Measurements from ENCODE around the gene BAD. TPM values are rescaled to one million over a fixed set of nuclear protein-coding genes. Genes with fewer than 3 reads are reported as not detected.

Gene BAD
- total and polyA plus RNA-seq, 12 donors: 9.5 to 219 (median 101) TPM

DNA sequence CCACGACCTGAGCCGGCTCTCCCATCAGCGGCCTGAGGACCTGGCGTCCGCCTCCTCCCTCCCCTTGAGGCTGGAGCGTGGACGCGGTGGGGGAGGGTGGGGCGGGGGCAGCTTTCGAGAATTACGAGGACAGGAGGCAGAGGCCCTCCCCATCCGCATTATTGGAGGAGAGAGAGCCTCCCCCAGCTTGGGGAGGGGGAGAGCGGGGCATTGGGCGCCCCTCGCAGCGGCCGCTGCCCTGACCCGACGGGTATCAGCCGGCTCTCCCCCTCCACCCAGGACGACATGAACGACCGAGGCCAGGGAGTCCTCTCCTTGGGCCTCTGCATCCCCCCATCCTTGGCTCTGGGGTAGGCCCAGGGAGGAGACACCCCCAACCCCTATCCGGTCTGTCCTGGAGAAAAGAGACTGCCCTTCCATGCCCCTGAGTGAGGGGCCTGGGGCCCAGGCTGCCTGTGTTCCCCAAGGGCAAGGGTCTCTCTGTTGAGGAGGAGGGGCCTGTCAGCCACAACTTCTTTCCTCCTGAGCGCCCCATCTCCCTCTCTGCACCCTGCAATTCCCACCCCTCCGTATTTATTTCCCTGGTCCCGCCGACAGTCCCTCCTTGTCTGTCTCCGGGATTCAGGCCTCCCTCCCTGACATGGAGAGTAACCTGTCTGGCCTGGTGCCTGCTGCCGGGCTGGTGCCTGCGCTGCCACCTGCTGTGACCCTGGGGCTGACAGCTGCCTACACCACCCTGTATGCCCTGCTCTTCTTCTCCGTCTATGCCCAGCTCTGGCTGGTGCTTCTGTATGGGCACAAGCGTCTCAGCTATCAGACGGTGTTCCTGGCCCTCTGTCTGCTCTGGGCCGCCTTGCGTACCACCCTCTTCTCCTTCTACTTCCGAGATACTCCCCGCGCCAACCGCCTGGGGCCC is 1.7 kb upstream of the BAD start:
- peak in 4 of 7 donors; percentile 36 to 62 (median 46) for DNase-seq
- Histone ChIP-seq H3K4me1 (replicated peaks in 1 of 2) (peaks cover 15 to 19% of the 10 kb centered on the region in 2 donors), H3K36me3 (replicated peaks in 1 of 2) (peaks cover 0 to 3% of the 10 kb centered on the region in 2 donors), H3K9me3 (replicated peaks in 1 of 3) (no peaks in the 10 kb centered on the region), H3K27ac (peak overlapping the region in 3 of 5 donors; percentile 77 to 94 (median 93)), H3K4me3 (peak overlapping the region in 2 of 4 donors; percentile 86 to 93), H3K27me3 (peaks cover 7% of the 10 kb centered on the region)
- intact Hi-C loops (cut with DNase I): no loop called here
- 24 to 53% (median 34%) methylated on average over 15 to 37 of the region's 40 CpGs for WGBS, 4 donors
- TF ChIP-seq POLR2A (IDR thresholded peaks at IDR 0.05): no peak
- TF ChIP-seq, protein P1, sequence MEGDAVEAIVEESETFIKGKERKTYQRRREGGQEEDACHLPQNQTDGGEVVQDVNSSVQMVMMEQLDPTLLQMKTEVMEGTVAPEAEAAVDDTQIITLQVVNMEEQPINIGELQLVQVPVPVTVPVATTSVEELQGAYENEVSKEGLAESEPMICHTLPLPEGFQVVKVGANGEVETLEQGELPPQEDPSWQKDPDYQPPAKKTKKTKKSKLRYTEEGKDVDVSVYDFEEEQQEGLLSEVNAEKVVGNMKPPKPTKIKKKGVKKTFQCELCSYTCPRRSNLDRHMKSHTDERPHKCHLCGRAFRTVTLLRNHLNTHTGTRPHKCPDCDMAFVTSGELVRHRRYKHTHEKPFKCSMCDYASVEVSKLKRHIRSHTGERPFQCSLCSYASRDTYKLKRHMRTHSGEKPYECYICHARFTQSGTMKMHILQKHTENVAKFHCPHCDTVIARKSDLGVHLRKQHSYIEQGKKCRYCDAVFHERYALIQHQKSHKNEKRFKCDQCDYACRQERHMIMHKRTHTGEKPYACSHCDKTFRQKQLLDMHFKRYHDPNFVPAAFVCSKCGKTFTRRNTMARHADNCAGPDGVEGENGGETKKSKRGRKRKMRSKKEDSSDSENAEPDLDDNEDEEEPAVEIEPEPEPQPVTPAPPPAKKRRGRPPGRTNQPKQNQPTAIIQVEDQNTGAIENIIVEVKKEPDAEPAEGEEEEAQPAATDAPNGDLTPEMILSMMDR (IDR thresholded peaks at IDR 0.05): no peak

DNA sequence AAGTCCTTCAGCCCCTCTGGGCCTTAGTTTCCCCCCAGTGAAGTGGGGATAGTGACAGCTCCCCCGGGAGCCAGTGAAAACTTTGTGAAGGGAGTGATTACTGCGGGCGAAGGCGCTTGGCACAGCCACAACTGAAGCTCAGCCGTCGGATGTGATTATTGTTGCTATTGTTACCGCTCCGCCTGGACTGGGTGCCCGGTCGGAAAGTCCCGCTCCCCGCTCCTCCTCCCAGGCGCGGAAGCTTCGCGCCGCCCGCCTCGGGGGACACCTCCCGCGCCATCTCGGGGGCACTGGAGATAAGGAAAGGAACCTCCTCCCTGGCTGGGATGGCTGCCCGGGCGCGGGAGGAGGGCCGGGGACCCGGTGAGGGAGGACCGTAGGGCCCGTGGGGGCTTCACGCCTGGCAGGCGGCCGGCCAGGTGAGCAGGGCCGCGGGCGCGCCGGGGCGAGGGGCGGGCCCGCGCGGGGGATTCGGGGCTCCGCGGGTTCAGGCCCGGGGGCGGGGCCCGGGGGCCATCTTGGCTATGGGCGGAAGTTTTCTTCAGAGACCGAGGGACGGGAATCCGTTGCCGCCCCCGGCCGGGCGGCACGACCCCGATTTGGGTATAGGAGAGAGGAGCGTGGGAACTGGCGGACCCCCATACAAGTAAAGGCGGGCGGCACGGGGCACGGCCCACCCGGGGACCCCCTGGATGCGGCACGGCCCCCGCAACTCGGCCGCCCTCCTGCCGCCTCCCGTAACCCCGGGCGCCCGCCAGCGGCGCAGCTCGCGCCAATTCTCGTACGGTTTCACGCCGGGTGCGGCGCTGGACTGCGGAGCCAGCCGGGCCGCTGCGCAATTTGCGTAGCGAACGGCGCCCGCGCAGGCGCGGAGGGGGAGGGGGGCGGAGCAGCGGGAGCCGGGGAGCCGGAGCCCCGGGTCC is 758 bp upstream of the BAD start, which contains the start of gene GPR137:
Gene GPR137, plus strand, starts transcription at position 887 of the 923 bp plus-strand sequence. CDS start 677 bp downstream, outside the sequence.
- Histone ChIP-seq H3K27me3 (no peaks in the 10 kb centered on the region), H3K4me3 (peak within 1 kb of the TSS; percentile 17 to 93 (median 75)), H3K4me1 (replicated peaks in 1 of 2) (peaks cover 15 to 19% of the 10 kb centered on the region in 2 donors), H3K9me3 (replicated peaks in 1 of 3) (no peaks in the 10 kb centered on the region), H3K27ac (peak within 1 kb of the TSS; percentile 77 to 94 (median 87)), H3K36me3 (replicated peaks in 1 of 2) (peaks cover 0 to 3% of the 10 kb centered on the region in 2 donors)
- peak; percentile 78 to 88 (median 84) for DNase-seq
- intact Hi-C loops (cut with DNase I): no loop called here
- TF ChIP-seq, protein P1 (IDR thresholded peaks at IDR 0.05): peak in 1 of 6 experiments; percentile 6
- peak in 1 of 2 donors; percentile 44 for TF ChIP-seq POLR2A (IDR thresholded peaks at IDR 0.05)
- WGBS, 4 donors: 1% methylated on average over 23 to 102 of the region's 102 CpGs; no CpG with 5 or more reads in 1 of the 4 donors

DNA sequence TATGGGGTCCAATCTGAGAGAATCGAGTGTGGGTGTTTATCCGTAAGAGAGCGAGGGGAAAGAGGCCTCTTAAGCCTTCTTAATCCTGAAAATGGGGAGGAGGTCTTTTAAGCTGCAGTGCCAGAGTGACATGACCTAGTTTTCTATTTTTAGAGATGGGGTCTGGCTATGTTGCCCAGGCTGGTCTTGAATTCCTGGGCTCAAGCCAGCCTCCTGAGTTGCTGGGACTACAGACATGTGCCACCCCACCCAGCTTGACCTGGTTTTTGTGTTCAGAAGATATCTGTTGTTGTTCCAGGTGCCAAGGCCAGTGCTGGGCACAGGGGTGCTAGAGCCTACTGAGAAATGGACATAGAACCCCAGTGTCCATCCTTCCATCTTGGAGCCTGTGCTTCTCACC is 1.4 kb downstream of the BAD start:
- Histone ChIP-seq H3K4me3 (no peak overlapping the region), H3K36me3 (replicated peaks in 1 of 2) (peaks cover 0 to 11% of the 10 kb centered on the region in 2 donors), H3K27ac (no peak overlapping the region), H3K27me3 (no peaks in the 10 kb centered on the region), H3K9me3 (replicated peaks in 1 of 3) (no peaks in the 10 kb centered on the region), H3K4me1 (replicated peaks in 1 of 2) (peaks cover 15 to 19% of the 10 kb centered on the region in 2 donors)
- intact Hi-C loops (cut with DNase I): no loop called here
- WGBS, 4 donors: 90 to 94% (median 93%) methylated on average over 3 of the region's 3 CpGs
- no peak for DNase-seq
- no peak for TF ChIP-seq POLR2A (IDR thresholded peaks at IDR 0.05)
- TF ChIP-seq, protein P1 (IDR thresholded peaks at IDR 0.05): no peak
